Measurements from ENCODE around the gene CELA3A.
"Not testable (repeated sequence)": the region's sequence is repeated elsewhere in the genome, so short reads cannot be mapped to it uniquely, and the experiment has no call there.

The CELA3A gene

GRCh38 chr1:21981253-21981652 lies 20.2 kb upstream of the CELA3A start:
- not testable (repeated sequence) for DNase-seq (ENCODE audit: low read depth in 2 of 2)

GRCh38 chr1:21982122-21982521 lies 19.3 kb upstream of the CELA3A start:
- not testable (repeated sequence) for DNase-seq (ENCODE audit: low read depth in 2 of 2)

DNA sequence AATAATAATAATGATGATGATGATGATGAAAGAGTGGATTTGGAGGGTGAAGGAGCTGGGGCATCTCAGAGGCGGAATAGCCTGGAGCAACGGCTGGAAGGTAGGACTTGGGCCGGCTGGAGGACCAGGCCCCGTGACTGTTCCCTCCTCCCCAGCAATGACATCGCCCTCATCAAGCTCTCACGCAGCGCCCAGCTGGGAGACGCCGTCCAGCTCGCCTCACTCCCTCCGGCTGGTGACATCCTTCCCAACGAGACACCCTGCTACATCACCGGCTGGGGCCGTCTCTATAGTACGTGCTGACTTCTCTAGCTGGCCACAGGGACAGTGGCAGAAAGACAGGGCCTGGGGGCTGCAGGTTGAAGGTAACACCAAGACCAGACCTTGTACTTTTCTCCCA lies 17.9 kb upstream of the CELA3A start:
- DNase-seq (ENCODE audit: low read depth in 2 of 2) = not testable (repeated sequence)

DNA sequence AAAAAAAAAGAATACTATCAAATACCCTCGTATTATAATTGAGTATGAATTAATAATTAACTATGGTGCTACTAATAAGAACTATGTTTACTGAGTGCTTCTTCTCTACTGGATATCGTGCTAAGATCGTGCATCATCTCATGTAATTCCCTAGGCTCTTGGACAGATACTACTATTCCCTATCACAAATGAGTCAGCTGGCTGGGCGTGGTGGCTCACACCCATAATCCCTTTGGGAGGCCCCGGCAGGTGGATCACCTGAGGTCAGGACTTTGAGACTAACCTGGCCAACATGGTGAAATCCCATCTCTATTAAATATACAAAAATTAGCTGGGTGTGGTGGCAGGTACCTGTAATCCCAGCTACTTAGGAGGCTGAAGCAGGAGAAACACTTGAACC lies 15.6 kb upstream of the CELA3A start:
- DNase-seq (ENCODE audit: low read depth in 2 of 2) = not testable (repeated sequence)

- not testable (repeated sequence) for DNase-seq (ENCODE audit: low read depth in 2 of 2)
Observed at GRCh38 chr1:21986386-21986785, 15.1 kb upstream of the CELA3A start.

DNA sequence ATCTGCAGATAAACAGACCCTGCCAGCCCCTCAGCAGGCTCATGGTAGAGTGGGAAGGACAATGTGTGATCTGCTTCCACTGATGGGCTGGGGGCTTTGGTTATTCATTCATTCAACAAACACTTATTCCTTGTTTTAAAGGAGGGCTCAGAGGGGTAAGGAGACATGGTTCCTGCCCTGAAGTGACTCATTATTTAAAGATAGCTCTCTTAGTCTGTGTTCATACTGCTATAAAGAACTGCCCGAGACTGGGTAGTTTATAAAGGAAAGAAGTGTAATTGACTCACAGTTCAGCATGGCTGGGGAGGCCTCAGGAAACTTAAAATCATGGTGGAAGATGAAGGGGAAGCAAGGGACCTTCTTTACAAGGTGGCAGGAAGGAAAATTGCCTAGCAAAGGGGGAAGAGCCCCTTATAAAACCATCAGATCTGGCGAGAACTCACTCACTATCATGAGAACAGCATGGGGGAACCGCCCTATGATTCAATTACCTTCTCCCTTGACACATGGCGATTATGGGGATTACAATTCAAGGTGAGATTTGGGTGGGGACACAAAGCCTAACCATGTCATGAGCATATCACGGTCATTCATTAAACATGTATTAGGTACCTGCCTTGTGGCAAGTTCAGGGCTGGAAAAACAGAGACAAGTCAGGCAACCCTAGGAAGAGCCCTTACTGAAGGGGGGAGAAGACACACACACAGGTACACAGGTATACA lies 11.6 kb upstream of the CELA3A start:
- not testable (repeated sequence) for DNase-seq (ENCODE audit: low read depth in 2 of 2)

DNA sequence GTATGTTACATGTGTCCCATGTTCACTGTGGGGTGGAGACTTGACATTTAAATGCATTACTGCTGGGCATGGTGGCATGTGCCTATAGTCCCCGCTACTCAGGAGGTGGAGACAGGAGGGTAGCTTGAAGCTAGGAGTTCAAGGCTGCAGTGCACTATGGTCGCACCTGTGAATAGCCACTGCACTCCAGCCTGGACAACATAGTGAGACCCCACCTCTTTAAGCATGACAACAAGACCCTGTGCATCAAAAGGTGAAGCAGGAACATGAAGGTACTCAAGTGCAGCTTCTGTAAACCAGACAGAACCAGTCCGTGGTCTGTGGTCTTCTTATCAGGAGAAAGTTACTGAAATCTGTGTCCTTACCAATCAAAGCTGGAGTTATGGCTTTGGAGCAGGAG lies 9.3 kb upstream of the CELA3A start:
- not testable (repeated sequence) for DNase-seq (ENCODE audit: low read depth in 2 of 2)

GRCh38 chr1:21994716-21995115 lies 6.7 kb upstream of the CELA3A start:
- DNase-seq (ENCODE audit: low read depth in 2 of 2) = not testable (repeated sequence)

DNA sequence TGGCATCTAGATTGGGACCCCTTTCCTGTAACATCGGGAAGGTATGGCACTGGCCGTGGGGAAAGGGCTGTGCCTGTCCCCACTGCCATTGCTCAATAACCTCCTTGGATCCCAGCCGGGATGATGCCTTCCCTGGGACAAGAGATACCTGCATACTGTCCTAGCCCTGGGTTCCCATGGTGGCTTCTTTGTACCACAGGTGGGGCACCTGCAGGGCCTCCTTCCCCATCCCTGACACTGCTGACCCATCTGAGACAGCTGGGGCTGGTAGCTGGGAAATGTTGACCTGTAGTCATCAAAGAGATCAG lies 4.8 kb upstream of the CELA3A start:
- DNase-seq (ENCODE audit: low read depth in 2 of 2) = not testable (repeated sequence)

DNA sequence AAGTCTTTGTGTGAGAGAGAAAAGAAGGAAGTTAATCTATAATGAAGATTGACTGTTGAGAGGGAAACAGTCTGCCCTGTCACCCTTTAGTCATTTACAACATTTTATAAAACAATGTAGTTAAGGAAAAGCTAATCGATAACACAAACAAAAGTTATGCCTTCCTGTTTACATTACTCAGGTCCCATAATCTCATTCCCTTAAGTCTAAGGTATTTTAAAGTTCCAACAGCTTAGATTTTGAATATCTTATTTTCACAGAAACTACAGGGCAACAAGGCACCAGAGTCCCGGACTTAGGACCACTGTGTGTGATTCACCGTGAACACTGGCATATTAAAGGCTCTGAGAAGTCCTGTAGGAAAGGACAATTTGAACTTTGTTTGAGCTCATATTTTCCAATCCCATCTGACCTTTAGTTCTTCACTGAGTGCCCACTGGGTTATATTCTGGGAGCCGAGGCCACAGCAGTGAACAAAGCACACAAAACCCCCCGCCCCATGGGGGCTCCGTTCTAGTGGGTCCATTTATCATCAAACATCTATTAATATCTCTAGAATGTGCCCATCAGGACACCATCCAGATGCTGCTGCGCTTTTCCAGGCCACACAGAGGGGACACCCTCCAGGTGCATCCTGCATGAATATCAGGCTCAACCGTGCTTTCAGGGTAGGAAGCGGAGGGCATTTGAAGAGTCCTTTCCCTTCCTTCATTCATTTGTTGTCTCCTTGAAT lies 3.4 kb upstream of the CELA3A start:
- DNase-seq (ENCODE audit: low read depth in 2 of 2) = not testable (repeated sequence)

GRCh38 chr1:21998624-21999294 lies 2.7 kb upstream of the CELA3A start:
- not testable (repeated sequence) for DNase-seq (ENCODE audit: low read depth in 2 of 2)

- DNase-seq (ENCODE audit: low read depth in 2 of 2) = not testable (repeated sequence)
Observed at GRCh38 chr1:21999645-22000044, 1.8 kb upstream of the CELA3A start.

DNA sequence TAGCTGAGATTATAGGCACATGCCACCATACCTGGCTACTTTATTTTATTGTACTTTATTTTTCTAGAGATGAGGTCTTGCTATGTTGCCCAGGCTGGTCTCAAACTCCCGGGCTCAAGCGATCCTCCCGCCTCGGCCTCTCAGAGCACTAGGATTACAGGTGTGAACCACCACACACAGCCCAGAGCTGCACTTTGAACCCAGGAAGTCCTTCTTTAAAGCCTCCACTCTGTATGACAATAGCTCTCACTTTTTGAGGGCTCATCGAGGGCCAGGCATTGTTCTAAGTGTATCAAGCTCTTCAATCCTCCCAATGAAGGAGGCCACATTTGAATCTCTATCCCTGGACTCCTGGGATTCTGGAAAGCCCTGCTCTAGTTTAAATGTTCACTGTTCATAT lies 1.0 kb downstream of the CELA3A start:
- DNase-seq (ENCODE audit: low read depth in 2 of 2) = not testable (repeated sequence)

- DNase-seq (ENCODE audit: low read depth in 2 of 2) = not testable (repeated sequence)
Observed at GRCh38 chr1:22002875-22003274, 1.4 kb downstream of the CELA3A start.

DNA sequence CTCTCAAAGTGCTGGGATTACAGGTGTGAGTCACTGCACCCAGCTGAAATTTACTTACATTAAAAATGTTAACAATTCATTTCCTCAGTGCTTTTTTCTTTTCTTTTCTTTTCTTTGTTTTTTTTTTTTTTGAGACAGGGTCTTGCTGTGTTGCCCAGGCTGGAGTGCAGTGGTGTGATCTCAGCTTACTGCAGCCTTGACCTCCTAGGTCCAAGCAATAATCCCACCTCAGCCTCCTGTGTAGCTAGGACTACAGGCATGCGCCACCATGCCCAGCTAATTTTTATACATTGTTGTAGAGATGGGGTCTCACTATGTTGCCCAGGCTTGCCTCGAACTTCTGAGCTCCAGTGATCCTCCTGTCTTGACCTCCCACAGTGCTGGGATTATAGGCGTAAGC lies 2.5 kb downstream of the CELA3A start:
- not testable (repeated sequence) for DNase-seq (ENCODE audit: low read depth in 2 of 2)

GRCh38 chr1:22005261-22006149 lies 4.0 kb downstream of the CELA3A start:
- not testable (repeated sequence) for DNase-seq (ENCODE audit: low read depth in 2 of 2)

- DNase-seq (ENCODE audit: low read depth in 2 of 2) = not testable (repeated sequence)
Observed at GRCh38 chr1:22006736-22007135, 5.3 kb downstream of the CELA3A start.

GRCh38 chr1:22007262-22007661 lies 5.8 kb downstream of the CELA3A start:
- DNase-seq (ENCODE audit: low read depth in 2 of 2) = not testable (repeated sequence)

GRCh38 chr1:22009566-22009965 lies 8.1 kb downstream of the CELA3A start:
- not testable (repeated sequence) for DNase-seq (ENCODE audit: low read depth in 2 of 2)

DNA sequence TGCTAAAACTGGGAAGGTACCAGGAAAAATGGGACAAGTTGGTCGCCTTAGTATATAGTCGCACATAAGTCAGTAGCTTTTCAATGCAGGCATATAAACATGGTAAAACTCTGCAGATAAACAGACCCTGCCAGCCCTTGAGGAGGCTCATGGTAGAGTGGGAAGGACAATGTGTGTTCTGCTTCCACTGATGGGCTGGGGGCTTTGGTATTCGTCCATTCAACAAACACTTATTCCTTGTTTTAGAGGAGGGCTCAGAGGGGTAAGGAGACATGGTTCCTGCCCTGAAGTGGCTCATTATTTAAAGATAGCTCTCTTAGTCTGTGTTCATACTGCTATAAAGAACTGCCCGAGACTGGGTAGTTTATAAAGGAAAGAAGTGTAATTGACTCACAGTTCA lies 11.3 kb downstream of the CELA3A start:
- DNase-seq (ENCODE audit: low read depth in 2 of 2) = not testable (repeated sequence)

DNA sequence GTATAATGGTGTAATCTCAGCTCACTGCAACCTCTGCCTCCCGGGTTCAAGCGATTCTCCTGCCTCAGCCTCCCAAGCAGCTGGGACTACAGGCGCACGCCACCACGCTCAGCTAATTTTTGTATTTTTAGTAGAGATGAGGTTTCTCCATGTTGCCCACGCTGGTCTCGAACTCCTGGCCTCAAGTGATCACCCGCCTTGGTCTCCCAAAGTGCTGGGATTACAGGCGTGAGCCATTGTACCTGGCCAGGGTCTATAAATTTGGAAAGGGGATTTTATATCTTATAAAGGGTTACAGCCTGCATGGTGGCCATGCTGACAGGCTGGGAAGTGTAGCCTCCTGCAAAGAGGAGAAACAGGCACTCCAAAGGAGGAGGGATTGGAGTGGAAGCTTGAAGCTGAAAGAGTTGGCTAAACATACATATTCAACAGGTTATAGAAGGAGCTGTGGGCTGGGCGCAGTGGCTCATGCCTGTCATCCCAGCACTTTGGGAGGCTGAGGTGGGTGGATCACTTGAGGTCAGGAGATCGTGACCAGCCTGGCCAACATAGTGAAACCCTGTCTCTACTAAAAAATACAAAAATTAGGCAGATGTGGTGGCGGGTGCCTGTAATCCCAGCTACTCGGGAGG lies 13.2 kb downstream of the CELA3A start:
- DNase-seq (ENCODE audit: low read depth in 2 of 2) = not testable (repeated sequence)
